ENCODE results near the gene SLC26A8. TPM values are rescaled to one million over a fixed set of nuclear protein-coding genes. Genes with fewer than 3 reads are reported as not detected.
A peak's percentile ranks its signal among the peaks of the same experiment; 100 is the strongest.
"Not testable (repeated sequence)": the region's sequence is repeated elsewhere in the genome, so short reads cannot be mapped to it uniquely, and the experiment has no call there.

The SLC26A8 gene
- total and polyA plus RNA-seq, 2 experiments from 2014 or later, result 0.89 to 2.9 TPM

- Mint-ChIP-seq H3K4me3 (peak overlapping the region; percentile 96), H3K27ac (no peak overlapping the region), H3K27me3 (ENCODE audit: insufficient read depth, low read depth, poor library complexity) (peaks cover 6% of the 10 kb centered on the region), H3K4me1 (peaks cover 28% of the 10 kb centered on the region), H3K9me3 (no peaks in the 10 kb centered on the region), H3K36me3 (ENCODE audit: low read depth) (peaks cover 45% of the 10 kb centered on the region)
- H3K9me2 ChIP-seq (ENCODE audit: insufficient read depth), result no peaks in the 10 kb centered on the region
- TF ChIP-seq STAT1 (IDR thresholded peaks at IDR 0.05; ENCODE audit: unreplicated experiment) (no peak), CREB1 (CRISPR knock-in tag; IDR thresholded peaks at IDR 0.05; ENCODE audit: low read depth) (peak; percentile 11; the same call in 1 of the 2 replicates), EZH2 (IDR thresholded peaks at IDR 0.05; ENCODE audit: low read depth, unreplicated experiment) (no peak), CTCF (conservative IDR thresholded peaks at IDR 0.05; ENCODE audit: low read depth in 2 of 2) (no peak)
- peak overlapping the region; percentile 95 for H3K4me2 ChIP-seq
- no peaks in the 10 kb centered on the region for H3K27me3 ChIP-seq (ENCODE audit: insufficient read depth)
- peaks cover 62% of the 10 kb centered on the region for H3K79me2 ChIP-seq (replicated peaks; ENCODE audit: insufficient read depth)
- peaks cover 18% of the 10 kb centered on the region for H3K4me1 ChIP-seq (ENCODE audit: insufficient read depth)
- peak overlapping the region; percentile 98 for H3K4me3 ChIP-seq
- ATAC-seq (peak; percentile 68), DNase-seq (ENCODE audit: low spot score) (peak; percentile 52)
- H2AFZ ChIP-seq, result no peak overlapping the region
- no peaks in the 10 kb centered on the region for H3F3A ChIP-seq (replicated peaks; ENCODE audit: low read depth)
- peaks cover 21% of the 10 kb centered on the region for H3K36me3 ChIP-seq (ENCODE audit: insufficient read depth)
- peaks cover 45% of the 10 kb centered on the region for H4K20me1 ChIP-seq (replicated peaks; ENCODE audit: insufficient read depth)
- no peak overlapping the region for H3K27ac ChIP-seq (ENCODE audit: low read depth)
Measured at GRCh38 chr6:35919085-35919826, 105.2 kb downstream of the SLC26A8 start.

- H3K4me3 ChIP-seq; H3K27me3 ChIP-seq (ENCODE audit: insufficient read depth); H3K4me2 ChIP-seq; H3K4me3 Mint-ChIP-seq; H3F3A ChIP-seq (replicated peaks; ENCODE audit: low read depth); H3K9me3 Mint-ChIP-seq; H3K27ac Mint-ChIP-seq; DNase-seq (ENCODE audit: low spot score); ATAC-seq; H3K27me3 Mint-ChIP-seq (ENCODE audit: insufficient read depth, low read depth, poor library complexity); H2AFZ ChIP-seq; H3K27ac ChIP-seq (ENCODE audit: low read depth); H3K9me2 ChIP-seq (ENCODE audit: insufficient read depth): not testable (repeated sequence)
- H3K36me3 ChIP-seq (ENCODE audit: insufficient read depth), result peaks cover 21% of the 10 kb centered on the region
- Mint-ChIP-seq H3K36me3 (ENCODE audit: low read depth) (peaks cover 69% of the 10 kb centered on the region), H3K4me1 (peaks cover 19% of the 10 kb centered on the region)
- H4K20me1 ChIP-seq (replicated peaks; ENCODE audit: insufficient read depth), result peaks cover 54% of the 10 kb centered on the region
- H3K4me1 ChIP-seq (ENCODE audit: insufficient read depth), result peaks cover 18% of the 10 kb centered on the region
- H3K79me2 ChIP-seq (replicated peaks; ENCODE audit: insufficient read depth), result peaks cover 85% of the 10 kb centered on the region
Measured at GRCh38 chr6:35916893-35917292, 107.5 kb downstream of the SLC26A8 start.

GRCh38 chr6:35916056-35916455 lies 108.4 kb downstream of the SLC26A8 start:
- Histone ChIP-seq H3F3A (replicated peaks; ENCODE audit: low read depth) (no peaks in the 10 kb centered on the region), H4K20me1 (replicated peaks; ENCODE audit: insufficient read depth) (peaks cover 56% of the 10 kb centered on the region), H3K27ac (ENCODE audit: low read depth) (no peak overlapping the region), H3K4me1 (ENCODE audit: insufficient read depth) (peaks cover 13% of the 10 kb centered on the region), H3K79me2 (replicated peaks; ENCODE audit: insufficient read depth) (peaks cover 94% of the 10 kb centered on the region), H3K36me3 (ENCODE audit: insufficient read depth) (peaks cover 22% of the 10 kb centered on the region), H2AFZ (no peak overlapping the region), H3K27me3 (ENCODE audit: insufficient read depth) (no peaks in the 10 kb centered on the region), H3K4me3 (no peak overlapping the region), H3K4me2 (no peak overlapping the region), H3K9me2 (ENCODE audit: insufficient read depth) (no peaks in the 10 kb centered on the region)
- Mint-ChIP-seq H3K27me3 (ENCODE audit: insufficient read depth, low read depth, poor library complexity) (peaks cover 7% of the 10 kb centered on the region), H3K36me3 (ENCODE audit: low read depth) (peaks cover 77% of the 10 kb centered on the region), H3K9me3 (peaks cover 14% of the 10 kb centered on the region), H3K27ac (no peak overlapping the region), H3K4me1 (peaks cover 14% of the 10 kb centered on the region), H3K4me3 (no peak overlapping the region)
- DNase-seq (ENCODE audit: low spot score) (no peak), ATAC-seq (no peak)
- TF ChIP-seq POLR2AphosphoS5 (IDR thresholded peaks at IDR 0.05; ENCODE audit: low read depth) (no peak), ZNF114 (CRISPR knock-in tag; IDR thresholded peaks at IDR 0.05) (no peak), EZH2 (IDR thresholded peaks at IDR 0.05; ENCODE audit: low read depth, unreplicated experiment) (no peak), REST (IDR thresholded peaks at IDR 0.05; ENCODE audit: unreplicated experiment) (no peak), CTCF (conservative IDR thresholded peaks at IDR 0.05; ENCODE audit: low read depth in 2 of 2) (no peak), STAT1 (IDR thresholded peaks at IDR 0.05; ENCODE audit: unreplicated experiment) (no peak), NANOG (IDR thresholded peaks at IDR 0.05; ENCODE audit: borderline replicate concordance) (no peak)

Data from GM23338 (cell line).